ENCODE data around the gene EPN2. TPM values are rescaled to one million over a fixed set of nuclear protein-coding genes. Genes with fewer than 3 reads are reported as not detected.

The EPN2 gene
- total and polyA plus RNA-seq, 2 donors from 2014 or later = 18.0 to 45.4 TPM

- intact Hi-C loops (cut with DNase I) = loop anchor here (10.0 kb wide), 1 partner anchor 82 kb away; no protein-coding TSS in a partner anchor
- peak within 1 kb of the TSS; percentile 50 to 86 for H3K27ac ChIP-seq (ENCODE audit: low read depth in 2 of 2, low read length in 2 of 2)
- no peak for FAIRE-seq
These were observed 125.3 kb downstream of the EPN2 start, which contains the start of gene B9D1 for GRCh38 chr17:19362277-19363113. B9D1 (minus strand) TSS chr17:19362723; CDS start chr17:19362569, 154 bp downstream.

GRCh38 chr17:19363114-19363438 is 125.9 kb downstream of the EPN2 start:
- peaks cover 0 to 5% (median 0%) of the 10 kb centered on the region in 3 donors for H3K4me1 ChIP-seq (ENCODE audit: control insufficient read depth in 2 of 3, insufficient read depth in 2 of 3, low read depth in 1 of 3, low read length in 3 of 3)
- no peaks in the 10 kb centered on the region for H3K27me3 ChIP-seq (ENCODE audit: control insufficient read depth, insufficient read depth, low read length)
- FAIRE-seq (no peak), DNase-seq (no peak)
- peaks cover 0 to 4% (median 0%) of the 10 kb centered on the region in 3 donors for H3K36me3 ChIP-seq (ENCODE audit: control insufficient read depth in 2 of 3, insufficient read depth in 3 of 3, low read length in 3 of 3)
- peak overlapping the region in 1 of 2 donors; percentile 86 for H3K27ac ChIP-seq (ENCODE audit: low read depth in 2 of 2, low read length in 2 of 2)
- no peaks in the 10 kb centered on the region for H3K9me3 ChIP-seq (ENCODE audit: control insufficient read depth in 2 of 3, insufficient read depth in 1 of 3, low read length in 3 of 3)
- intact Hi-C loops (cut with DNase I) = loop anchor here (10.0 kb wide), 1 partner anchor 82 kb away; no protein-coding TSS in a partner anchor
- no peak for TF ChIP-seq CTCF (IDR thresholded peaks at IDR 0.05; ENCODE audit: borderline replicate concordance, extremely low read depth, insufficient read depth)
- H3K9ac ChIP-seq (ENCODE audit: low read length in 3 of 3) = peak overlapping the region in 1 of 3 donors; percentile 72
- peak overlapping the region in 2 of 3 donors; percentile 85 to 91 for H3K4me3 ChIP-seq (ENCODE audit: low read length in 3 of 3)

More at GRCh38 chr17:19362277-19363113, 125.3 kb downstream of the EPN2 start, which contains the start of gene B9D1:
- H3K27me3 ChIP-seq (ENCODE audit: control insufficient read depth, insufficient read depth, low read length) = no peaks in the 10 kb centered on the region
- peak; percentile 95 to 98 (median 97) for DNase-seq
- peak within 1 kb of the TSS; percentile 4 to 94 (median 86) for H3K9ac ChIP-seq (ENCODE audit: low read length in 3 of 3)
- H3K9me3 ChIP-seq (ENCODE audit: control insufficient read depth in 2 of 3, insufficient read depth in 1 of 3, low read length in 3 of 3) = no peaks in the 10 kb centered on the region
- peaks cover 0 to 5% (median 0%) of the 10 kb centered on the region in 3 donors for H3K36me3 ChIP-seq (ENCODE audit: control insufficient read depth in 2 of 3, insufficient read depth in 3 of 3, low read length in 3 of 3)
- peaks cover 0 to 5% (median 0%) of the 10 kb centered on the region in 3 donors for H3K4me1 ChIP-seq (ENCODE audit: control insufficient read depth in 2 of 3, insufficient read depth in 2 of 3, low read depth in 1 of 3, low read length in 3 of 3)
- H3K4me3 ChIP-seq (ENCODE audit: low read length in 3 of 3) = peak within 1 kb of the TSS; percentile 60 to 91 (median 85)
- TF ChIP-seq CTCF (IDR thresholded peaks at IDR 0.05; ENCODE audit: borderline replicate concordance, extremely low read depth, insufficient read depth) = peak; percentile 98

GRCh38 chr17:19363460-19364035 is 126.4 kb downstream of the EPN2 start:
- Histone ChIP-seq H3K9me3 (ENCODE audit: control insufficient read depth in 2 of 3, insufficient read depth in 1 of 3, low read length in 3 of 3) (no peaks in the 10 kb centered on the region), H3K4me1 (ENCODE audit: control insufficient read depth in 2 of 3, insufficient read depth in 2 of 3, low read depth in 1 of 3, low read length in 3 of 3) (peaks cover 0 to 5% (median 0%) of the 10 kb centered on the region in 3 donors), H3K4me3 (ENCODE audit: low read length in 3 of 3) (no peak overlapping the region), H3K36me3 (ENCODE audit: control insufficient read depth in 2 of 3, insufficient read depth in 3 of 3, low read length in 3 of 3) (peaks cover 0 to 3% (median 0%) of the 10 kb centered on the region in 3 donors), H3K9ac (ENCODE audit: low read length in 3 of 3) (no peak overlapping the region), H3K27ac (ENCODE audit: low read depth in 2 of 2, low read length in 2 of 2) (no peak overlapping the region), H3K27me3 (ENCODE audit: control insufficient read depth, insufficient read depth, low read length) (no peaks in the 10 kb centered on the region)
- no peak for TF ChIP-seq CTCF (IDR thresholded peaks at IDR 0.05; ENCODE audit: borderline replicate concordance, extremely low read depth, insufficient read depth)
- FAIRE-seq (no peak), DNase-seq (peak in 1 of 5 donors; percentile 62)
- intact Hi-C loops (cut with DNase I) = loop anchor here (10.0 kb wide), 1 partner anchor 81 kb away; no protein-coding TSS in a partner anchor

Data from kidney (tissue), 14 donors.